ENCODE measurements around the gene GATA2.

Gene GATA2

DNA sequence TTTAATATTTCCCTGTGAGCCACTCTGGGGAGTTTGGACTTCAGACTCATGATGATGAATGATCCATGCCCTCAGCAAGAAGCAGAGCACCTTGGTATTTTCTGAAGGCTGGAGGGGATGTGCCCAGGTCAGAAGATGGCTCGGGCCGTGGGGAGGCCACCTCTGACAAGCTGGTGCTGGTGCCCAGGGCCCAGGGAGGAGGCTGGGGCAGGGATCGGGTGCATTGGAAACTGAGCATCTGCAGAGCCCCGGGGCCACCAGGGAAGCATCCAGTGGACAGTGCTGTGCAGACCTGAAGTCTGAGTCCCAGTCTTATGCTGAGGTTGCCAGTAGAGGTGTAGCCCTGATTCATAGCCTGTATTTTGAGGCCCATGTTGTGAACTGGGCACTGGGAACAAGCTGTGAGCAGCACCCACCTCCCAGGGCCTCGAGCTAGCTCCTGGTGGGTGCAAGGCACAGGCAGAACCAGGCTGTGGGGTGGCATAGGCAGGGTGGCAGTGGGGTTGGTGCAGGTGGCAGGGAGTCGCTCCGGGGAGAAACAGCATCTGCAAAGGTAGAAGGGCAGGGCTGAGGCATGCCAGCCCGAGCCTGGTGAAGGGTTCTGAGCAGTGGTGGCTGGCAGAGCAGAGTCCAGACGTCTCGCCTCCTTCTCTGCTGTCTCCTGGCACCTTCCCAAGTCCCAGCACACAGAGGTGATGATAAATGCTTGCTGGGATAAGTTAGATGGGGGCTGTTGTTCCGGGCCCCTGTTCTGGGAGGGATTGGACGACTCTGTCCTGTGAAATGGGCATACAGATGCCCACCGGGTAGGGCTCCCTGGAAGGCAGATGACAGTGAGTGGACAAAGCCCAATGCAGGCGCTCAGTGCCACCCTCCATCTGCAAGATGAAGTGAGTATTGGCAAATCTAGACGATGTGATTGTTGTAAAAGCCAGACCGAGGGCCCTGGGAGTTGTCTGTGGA is 36.9 kb downstream of the GATA2 start:
- DNase-seq (ENCODE audit: low spot score): no peak

DNA sequence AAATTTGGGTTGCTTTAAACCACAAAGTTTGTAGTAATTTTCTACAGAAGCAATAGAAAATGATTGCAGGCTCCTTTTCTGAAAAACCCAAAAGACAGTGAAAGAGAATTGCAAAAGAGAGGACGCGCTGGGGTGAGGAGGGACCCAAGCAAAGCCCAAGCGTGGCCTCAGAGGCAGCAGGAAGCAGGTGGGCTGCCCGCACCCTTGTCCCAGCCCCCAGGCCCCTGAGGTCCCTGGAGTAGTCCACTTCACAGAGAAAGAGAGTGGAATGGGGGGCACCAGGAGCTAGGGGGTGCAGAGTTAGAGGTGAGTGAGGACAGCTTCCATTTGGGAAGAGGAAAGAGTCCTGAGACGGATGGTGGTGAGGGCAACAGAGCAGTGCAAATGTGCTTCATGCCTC is 37.9 kb downstream of the GATA2 start:
- no peak for DNase-seq (ENCODE audit: low spot score)

DNA sequence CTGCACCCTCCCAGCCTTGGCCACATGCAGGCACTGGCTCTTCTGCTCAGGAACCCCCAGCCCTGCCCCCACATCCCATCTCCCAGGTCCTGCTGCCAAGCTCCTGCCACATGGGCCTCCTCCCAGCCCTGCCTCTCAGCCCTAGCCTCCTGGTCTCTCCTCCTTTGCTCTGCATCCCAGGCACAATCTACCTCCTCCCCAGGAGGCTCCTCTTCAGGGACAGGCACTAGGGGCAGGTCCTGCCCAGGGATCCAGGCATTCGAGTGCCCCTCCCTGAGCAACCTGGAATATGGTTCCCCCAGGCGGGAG is 38.7 kb downstream of the GATA2 start:
- no peak for DNase-seq (ENCODE audit: low spot score)

DNA sequence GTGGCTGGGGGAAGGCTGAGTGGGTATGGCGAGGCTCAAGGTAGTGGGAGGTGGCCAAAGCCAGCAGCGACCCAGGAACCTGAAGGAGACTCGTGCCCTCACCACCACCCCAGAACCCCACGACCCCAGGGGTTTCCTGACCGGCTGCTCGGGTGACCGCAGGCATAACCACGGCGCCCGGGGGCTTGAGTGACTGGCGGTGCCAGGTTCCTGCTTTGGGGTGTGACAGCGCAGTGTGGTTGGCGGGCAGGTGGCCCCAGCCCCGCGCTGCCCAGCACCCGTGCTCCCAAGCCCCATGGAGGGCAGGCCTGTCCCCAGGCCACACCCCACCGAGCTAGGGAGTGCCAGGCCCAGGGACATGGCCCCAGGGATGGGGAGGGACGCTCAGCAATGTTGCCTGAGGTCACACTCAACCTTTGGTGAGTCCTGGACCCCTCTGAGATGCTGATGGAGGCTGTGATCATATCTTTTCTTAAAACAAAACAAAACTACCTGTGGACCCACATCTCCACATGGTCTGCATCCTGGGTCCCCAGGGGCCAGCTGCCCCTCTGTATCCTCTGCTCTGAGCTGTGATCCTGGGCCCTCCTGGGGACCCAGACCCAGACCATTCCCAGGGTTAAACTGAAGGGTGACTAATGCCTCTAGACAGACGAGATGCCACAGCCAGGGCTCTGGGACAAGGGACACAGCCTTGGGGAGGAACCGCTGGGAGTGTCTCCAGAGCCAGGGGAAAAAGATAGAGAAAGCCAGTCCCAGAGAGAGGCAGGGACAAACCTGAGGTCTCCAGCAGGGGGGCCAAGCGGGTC is 39.3 kb downstream of the GATA2 start:
- DNase-seq (ENCODE audit: low spot score): no peak

DNA sequence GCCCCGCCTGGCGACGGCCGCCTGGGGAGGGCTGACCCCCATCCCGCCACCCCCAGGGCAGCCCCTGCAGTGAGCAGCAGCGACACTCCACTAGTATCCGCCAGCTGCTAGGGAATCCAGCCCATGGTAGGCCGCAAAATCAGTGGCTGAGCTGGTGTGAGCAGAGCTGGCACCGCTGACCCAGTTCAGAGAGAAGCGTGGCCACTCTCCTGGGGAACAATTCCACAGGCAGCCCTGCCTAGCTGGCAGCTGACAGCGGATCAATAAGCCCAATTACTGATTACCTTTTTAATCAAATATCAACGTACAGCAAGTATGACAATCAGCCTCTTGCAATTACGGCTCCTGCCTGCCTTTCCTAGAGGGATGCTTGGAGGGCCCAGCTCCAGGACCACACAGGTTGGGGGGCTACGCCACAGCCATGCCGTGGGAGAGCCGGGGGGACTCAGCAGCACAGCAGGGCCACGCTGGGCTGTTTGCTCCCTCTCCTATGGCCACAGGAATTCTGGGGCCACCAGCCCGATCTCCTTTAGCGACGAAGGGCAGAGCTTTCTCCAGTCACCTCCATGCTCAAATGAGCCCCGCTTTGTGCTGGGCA is 40.2 kb downstream of the GATA2 start:
- no peak for DNase-seq (ENCODE audit: low spot score)

DNA sequence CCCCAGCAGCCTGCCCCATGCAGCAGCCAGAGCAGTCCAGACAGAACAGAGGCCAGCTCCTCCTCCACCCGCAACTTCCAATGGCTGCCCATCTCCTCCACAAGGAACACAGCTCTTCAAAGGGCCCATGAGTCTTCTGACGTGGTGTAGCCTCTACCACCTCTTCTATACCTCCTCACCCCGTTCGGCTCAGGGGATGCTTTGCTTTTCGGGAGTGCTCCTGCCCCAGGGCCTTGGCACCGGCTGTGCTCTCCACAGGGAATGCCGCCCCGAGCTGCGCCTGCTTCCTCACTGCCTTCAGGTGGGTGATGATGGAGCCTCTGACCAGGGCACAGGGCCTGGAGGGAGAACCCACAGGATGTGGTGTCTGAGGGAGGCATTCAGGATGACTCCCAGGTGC is 40.9 kb downstream of the GATA2 start:
- DNase-seq (ENCODE audit: low spot score): no peak

DNA sequence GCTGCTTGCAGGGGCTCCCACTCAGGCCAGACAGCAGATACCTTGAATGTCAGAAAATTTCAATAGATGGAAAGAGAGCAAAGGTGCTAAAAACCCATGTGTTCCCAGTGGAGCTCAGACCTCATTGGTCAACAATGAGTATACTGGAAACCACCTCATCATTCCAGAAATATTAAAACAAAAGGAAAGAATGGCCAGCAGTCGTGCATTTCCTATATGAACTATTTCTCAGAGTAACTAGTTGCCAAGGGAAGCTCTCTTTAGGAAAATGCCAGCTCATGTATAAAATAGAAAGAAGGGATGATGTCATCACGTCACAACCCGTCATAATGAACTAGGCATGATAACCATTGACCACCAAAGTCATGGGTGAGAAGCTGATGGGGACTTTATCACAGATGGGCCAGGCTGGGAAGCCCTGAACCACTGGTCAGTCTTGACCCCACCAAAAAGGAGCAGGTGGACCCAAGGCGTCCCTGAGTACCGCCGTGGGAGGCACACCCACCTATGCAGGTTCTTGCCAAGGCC is 43.8 kb downstream of the GATA2 start:
- no peak for DNase-seq (ENCODE audit: low spot score)

DNA sequence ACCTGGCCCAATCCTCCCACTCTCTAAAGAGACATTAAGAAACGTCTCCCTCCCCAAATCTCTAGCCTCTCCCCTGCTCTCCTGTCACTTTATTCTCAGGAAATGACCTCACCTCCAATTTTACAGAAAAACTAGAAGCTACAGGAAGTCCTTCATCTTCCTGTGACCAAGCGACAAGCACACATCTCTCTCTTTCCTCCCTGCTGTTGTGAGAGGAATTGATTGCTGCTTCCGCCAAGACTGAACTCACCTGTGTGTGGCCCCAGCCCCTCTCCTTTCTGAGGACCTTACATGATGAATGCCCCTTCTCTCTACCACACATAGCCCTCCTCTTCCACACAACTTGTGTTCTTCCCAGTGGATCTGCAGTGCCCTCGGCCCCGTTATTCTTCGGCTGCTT is 44.5 kb downstream of the GATA2 start:
- DNase-seq (ENCODE audit: low spot score): no peak

DNA sequence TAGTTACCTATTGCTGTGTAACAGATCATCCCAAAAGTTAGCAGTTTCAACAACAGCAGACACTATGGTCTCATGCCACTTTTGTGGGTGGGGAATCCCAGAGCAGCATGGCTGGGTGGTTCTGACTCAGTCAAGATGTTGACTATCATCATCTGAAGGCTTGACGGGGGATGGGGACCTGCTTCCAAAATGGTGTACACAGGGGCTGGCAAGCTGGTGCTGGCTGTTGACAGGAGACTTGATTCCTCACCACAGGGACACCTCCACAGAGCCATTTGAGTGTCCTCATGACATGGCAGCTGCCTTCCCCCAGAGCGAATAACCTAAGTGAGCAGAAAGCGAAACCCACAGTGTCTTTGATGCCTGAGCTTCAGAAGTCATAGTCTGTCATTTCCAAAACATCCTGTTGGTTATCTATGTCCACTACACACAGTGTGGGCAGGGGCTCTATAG is 45.4 kb downstream of the GATA2 start:
- no peak for DNase-seq (ENCODE audit: low spot score)

DNA sequence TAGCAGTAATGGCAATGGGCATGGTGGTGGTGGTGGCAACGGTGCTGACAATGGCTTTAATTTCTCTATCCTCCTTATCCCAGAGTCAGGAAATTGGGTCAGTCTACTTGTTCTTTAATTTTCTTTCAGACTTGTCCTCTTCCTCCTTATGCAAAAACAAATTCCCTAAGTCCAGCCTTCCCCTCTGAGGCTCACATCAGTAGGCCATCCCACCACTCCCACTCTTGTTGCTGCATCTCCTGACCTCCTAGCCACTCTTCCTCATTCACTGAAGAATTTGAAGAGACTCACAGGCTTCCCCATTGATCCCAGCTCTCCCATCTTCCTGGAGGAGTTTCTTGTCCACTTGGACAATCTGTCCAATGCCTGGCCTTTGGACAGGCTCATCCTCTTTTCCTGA is 46.2 kb downstream of the GATA2 start:
- DNase-seq (ENCODE audit: low spot score): no peak

DNA sequence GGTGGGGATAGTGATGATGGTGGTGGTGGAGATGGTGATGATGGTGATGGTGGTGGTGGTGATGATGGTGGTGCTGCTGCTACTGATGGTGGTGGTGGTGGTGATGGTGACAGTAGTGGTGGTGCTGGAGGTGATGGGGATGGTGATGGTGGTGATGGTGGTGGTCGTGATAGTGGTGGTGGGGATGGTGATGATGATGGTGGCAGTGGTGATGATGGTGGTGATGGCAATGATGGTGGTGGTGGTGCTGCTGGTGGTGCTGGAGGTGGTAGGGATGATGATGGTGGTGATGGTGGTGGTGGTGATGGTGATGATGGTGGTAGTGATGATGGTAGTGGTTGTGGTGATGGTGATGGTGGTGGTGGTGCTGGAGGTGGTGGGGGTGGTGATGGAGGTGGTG is 47.6 kb downstream of the GATA2 start:
- DNase-seq (ENCODE audit: low spot score): no peak

DNA sequence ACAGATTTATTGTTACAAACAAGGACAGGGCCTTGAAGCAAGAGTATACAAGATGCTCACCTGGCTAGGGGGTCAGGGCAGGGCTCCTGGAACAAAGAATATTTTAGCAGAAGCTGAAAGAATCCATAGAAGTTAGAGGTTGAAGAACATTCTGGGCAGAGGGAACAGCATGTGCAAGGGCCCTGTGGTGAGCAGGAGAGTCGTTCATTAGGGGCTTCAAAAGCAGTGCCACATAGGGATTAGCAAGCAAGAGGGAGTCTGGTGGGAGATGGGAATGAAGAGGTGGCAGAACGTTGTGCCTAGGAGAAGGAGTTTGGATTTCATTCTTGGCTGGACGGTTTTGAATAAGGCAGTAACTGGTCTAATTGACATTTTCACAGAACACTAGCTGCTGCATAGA is 49.2 kb downstream of the GATA2 start:
- no peak for DNase-seq (ENCODE audit: low spot score)

DNA sequence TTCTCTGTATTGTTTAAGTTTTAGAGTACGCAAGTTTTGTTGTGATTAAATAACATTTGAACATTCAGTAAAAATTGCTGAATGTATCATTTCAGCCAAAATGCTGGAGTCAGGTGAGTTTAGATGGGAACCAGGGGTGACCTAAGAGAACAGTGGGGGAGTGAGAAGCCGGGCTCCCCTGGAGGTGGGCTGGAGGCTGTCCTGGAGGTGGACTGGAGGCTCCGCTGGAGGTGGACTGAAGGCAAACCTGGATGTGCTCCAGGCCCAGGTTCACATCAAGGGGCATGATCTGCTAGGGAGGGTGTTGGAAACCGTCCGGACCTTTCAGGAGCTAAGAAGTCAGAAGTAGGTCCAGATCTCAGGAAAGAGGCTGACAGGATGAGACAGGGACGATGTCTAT is 50.1 kb downstream of the GATA2 start:
- DNase-seq (ENCODE audit: low spot score): no peak

DNA sequence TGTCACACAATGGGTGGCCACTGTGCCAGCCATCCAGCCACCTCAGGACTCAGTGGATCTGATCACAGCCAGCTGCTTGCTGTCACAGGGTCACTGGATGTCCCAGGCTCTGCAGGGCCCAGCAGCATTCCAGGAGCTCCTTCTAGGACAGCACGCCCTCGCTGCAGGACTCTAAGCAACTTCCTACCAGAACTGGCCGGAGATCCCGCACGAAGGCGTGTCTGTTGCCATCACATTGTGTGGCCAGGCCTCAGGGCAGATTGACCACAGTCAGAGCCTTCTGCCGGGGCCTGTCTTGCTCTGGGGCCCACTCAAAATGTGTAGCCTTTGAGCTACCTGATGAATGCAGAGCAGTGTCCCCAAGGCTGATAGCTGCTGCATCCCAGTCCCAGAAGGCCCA is 50.9 kb downstream of the GATA2 start:
- DNase-seq (ENCODE audit: low spot score): no peak

DNA sequence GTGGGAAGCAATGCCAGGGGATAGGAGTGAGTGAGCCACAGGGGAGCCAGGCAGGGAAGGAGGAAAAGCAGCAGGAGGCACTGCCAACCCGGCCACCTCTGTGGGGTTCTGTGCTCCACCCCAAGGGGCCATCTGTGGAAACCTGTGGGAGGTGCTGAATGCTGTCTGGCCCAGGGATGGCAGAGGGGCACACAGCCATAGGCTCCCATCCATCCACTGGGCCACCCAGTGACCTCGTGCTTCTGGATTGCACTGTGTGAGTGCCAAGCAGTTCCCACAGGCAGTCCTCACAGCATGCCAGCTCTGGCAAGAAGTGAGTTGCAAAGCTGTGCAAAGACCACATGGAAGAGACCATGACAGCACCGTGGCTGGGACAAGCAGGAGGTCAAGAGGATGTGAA is 53.8 kb downstream of the GATA2 start:
- DNase-seq (ENCODE audit: low spot score): no peak

DNA sequence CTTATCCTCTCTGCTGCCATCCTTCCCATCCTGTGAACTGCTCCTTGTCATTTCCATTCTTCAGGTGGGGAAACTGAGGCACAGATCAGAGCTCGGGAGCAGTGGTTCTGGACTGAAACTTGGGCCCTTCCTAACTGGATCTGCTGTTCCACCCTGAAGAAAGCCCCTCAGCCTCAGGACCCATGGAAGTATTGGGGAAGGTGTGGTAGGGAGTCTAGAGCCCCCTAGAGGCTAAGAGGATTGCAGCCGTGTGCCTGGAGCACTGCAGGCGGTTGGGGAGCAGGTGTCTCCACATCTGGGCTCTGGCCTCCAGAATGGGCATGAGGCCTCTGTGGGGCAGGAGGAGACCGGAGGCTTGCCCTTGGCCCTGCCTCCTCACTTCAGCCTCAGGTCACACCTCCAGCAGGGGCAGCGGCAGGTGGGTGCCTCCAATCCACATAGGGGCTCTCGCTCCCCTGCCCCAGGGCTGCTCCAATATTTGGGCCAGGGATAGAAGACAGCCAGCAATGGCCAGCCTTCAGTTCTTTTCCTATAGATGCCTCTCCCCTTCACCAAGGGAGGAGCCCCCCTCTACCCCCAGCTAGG is 54.4 kb downstream of the GATA2 start:
- no peak for DNase-seq (ENCODE audit: low spot score)

DNA sequence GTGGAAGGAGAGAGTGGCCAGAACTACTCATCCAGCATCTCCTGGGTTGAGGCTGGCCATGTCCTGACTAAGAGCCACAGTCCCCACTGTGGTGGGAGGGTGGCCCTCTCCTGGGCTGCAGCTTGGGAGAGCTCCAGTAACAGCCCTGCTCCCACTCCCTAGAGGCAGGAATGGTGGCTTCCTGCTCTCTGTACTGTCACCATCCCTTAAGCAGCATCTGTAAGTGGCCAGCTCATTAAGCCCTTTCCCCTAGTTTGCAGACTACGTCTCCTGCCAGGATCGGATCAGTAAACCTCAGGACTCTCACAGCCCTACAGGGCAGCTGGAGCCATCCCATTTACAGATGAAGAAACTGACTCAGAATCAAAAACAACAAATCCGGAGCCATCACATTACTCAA is 56.8 kb downstream of the GATA2 start:
- DNase-seq (ENCODE audit: low spot score): no peak

DNA sequence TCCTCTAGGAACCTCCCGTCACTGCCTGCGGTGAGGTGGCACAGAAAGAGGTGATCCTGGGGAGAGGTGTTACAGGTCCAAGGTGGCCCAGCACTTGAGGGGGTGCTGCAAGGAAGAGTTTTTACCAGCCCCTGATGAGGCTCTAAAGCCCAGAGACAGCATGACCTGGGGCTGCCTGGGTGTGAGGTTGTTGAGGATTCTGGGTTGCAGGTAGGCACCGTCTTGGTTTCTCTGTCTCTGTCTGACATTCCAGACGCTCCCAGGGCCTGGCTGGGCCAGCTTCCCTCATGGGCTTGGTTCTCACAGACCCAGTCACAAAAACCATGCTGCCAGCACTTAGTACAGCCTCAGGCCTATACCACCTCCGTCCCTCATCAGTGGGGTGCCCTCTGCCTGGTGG is 57.4 kb downstream of the GATA2 start:
- DNase-seq (ENCODE audit: low spot score): no peak

DNA sequence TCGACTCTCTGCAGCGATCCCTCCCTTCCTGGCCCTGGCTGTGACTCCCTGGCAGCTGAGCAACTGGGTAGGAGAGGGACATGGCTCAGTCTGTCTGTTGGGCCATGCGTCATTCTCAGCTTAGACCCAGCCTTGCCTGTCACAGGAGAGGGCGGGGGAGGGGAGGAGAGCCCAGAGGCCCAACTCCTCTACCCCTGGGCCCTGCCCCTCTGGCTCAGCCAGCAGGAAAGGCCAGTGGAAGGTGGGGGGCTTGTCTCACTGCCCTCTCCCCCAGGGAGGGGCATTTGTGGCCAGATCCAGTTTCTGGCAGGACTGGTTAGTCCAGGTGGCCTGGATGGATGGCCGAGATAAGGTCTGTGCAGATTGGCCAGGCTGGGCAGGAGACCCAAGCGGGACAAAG is 57.9 kb downstream of the GATA2 start:
- DNase-seq (ENCODE audit: low spot score): no peak

DNA sequence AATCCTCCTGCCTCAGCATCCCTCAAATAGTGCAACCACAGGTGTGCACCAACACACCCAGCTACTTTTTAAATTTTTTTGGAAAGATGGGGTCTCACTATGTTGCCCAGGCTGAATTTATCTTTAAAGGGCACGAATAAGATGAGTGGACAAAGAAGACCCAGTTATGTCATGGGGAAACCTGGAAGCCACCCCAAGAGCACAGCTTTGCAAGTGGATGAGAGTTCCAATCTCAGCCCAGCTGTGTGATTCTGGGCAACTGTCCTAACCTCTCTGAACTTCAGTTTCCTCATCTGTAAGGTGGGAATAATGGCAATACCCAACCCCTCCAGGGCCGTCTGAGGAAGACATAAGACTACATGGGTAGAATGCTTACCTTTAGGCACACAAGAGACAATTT is 58.5 kb downstream of the GATA2 start:
- no peak for DNase-seq (ENCODE audit: low spot score)

DNA sequence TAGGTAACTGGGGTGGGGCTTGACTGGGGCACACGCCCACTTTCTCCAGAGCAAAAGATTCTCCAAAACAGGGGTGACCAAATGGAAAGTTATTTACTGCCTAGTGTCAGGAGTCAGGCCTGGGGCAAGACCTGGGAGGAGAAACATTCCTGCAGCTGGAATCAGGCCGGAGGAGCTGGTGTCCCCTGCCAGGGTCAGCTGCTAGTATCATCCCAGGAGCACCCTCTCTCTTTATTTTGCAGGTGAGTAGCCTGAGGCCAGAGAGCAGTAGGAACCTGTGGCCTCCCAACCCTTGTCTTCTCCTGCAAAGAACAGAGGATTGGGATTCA is 59.2 kb downstream of the GATA2 start:
- no peak for DNase-seq (ENCODE audit: low spot score)

All from Ammon's horn (tissue), 1 donor.